GM12878 (cell line): ENCODE measurements around the gene FOXRED2. TPM values are rescaled to one million over a fixed set of nuclear protein-coding genes. Genes with fewer than 3 reads are reported as not detected.

Source experiments
- DPF2 ChIP-seq: fragments of 450-650 bp; IDR thresholded peaks from 2 replicates; pipeline ENCODE4 v1.6.1; 2017; ENCODE audit warnings: mild to moderate bottlenecking
- EED ChIP-seq: sonication (generic); IDR thresholded peaks from 2 replicates; pipeline ENCODE4 v1.6.1; 2016; ENCODE audit warnings: antibody characterized with exemption, low read depth
- GATAD2B ChIP-seq: fragments of 450-650 bp; conservative IDR thresholded peaks from 2 replicates; pipeline ENCODE4 v1.6.1; 2017; ENCODE audit warnings: low read depth, mild to moderate bottlenecking, moderate library complexity
- KLF5 ChIP-seq: fragments of 450-650 bp; IDR thresholded peaks from 2 replicates; pipeline ENCODE4 v1.6.1; 2014; ENCODE audit warnings: mild to moderate bottlenecking; ENCODE audit not compliant: partially characterized antibody
- LARP7 ChIP-seq: fragments of 450-650 bp; IDR thresholded peaks from 2 replicates; pipeline ENCODE4 v1.6.1; 2017; ENCODE audit warnings: mild to moderate bottlenecking
- MXI1 ChIP-seq: fragments of 150-350 bp; IDR thresholded peaks from 2 replicates; pipeline ENCODE4 v1.6.1; 2011; ENCODE audit warnings: low read depth, mild to moderate bottlenecking, inconsistent platforms, low read length, improper control_type of control experiment
- NFYB ChIP-seq: IDR thresholded peaks from 2 replicates; pipeline ENCODE4 v1.6.1; 2011; ENCODE audit warnings: low read depth, mild to moderate bottlenecking, low read length, improper control_type of control experiment, moderate library complexity; ENCODE audit not compliant: insufficient read depth
- POLR2A ChIP-seq: IDR thresholded peaks from 2 replicates; pipeline ENCODE4 v1.6.1; 2011; ENCODE audit warnings: low read depth, mild to moderate bottlenecking, low read length
- POLR2AphosphoS2 ChIP-seq: IDR thresholded peaks from 2 replicates; pipeline ENCODE4 v1.6.1; 2011; ENCODE audit warnings: low read depth, mild to moderate bottlenecking, low read length, improper control_type of control experiment, moderate library complexity
- RB1 ChIP-seq: fragments of 450-650 bp; formaldehyde crosslinking; IDR thresholded peaks from 2 replicates; pipeline ENCODE4 v1.6.1; 2017; ENCODE audit warnings: mild to moderate bottlenecking, borderline replicate concordance
- SMC3 ChIP-seq: IDR thresholded peaks from 2 replicates; pipeline ENCODE4 v1.6.1; 2011; ENCODE audit warnings: low read length, improper control_type of control experiment, borderline replicate concordance
- TARDBP ChIP-seq: IDR thresholded peaks from 2 replicates; pipeline ENCODE4 v1.6.1; 2016; ENCODE audit warnings: borderline replicate concordance
- polyA plus RNA-seq, 11 experiments: library from polyadenylated mRNA; depleted of rRNA in 4 of 11; unstranded in 6 of 11; stranded (reverse) in 5 of 11; fragments of >200 nt; fragmentation: Nextera tagmentation in 4 of 11; fragmentation: Illumina TruSeq in 1 of 11; extraction: Ambion mirVana in 4 of 11; extraction: Trizol in 1 of 11; gene quantifications; 1 replicate in 1 of 11; 2 replicates in 10 of 11; pipeline versions ENCODE4 v1.2.1 to v1.2.3, GENCODE V29; 2011 to 2016; ENCODE audit warnings: inconsistent platforms in 2 of 11, missing spikeins in 2 of 11, low read depth in 1 of 11
- total RNA-seq, 4 experiments: library from RNA; depleted of rRNA in 3 of 4; stranded (reverse); fragments of >200 nt in 3 of 4; fragmentation: Illumina TruSeq in 1 of 4; extraction: Trizol in 1 of 4; gene quantifications; 2 replicates each; pipeline versions ENCODE4 v1.2.1 to v1.2.3, GENCODE V29; 2013 to 2021
- TF ChIP-seq, protein P1 (sequence below): fragments of 450-650 bp; IDR thresholded peaks from 2 replicates; pipeline ENCODE4 v1.6.1; 2016; ENCODE audit warnings: mild to moderate bottlenecking, moderate library complexity, borderline replicate concordance
- TF ChIP-seq, protein P2 (sequence below): IDR thresholded peaks from 2 replicates; pipeline ENCODE4 v1.6.1; 2012; ENCODE audit warnings: low read depth, low read length, improper control_type of control experiment

The FOXRED2 gene
- total and polyA plus RNA-seq, 10 of the 15 experiments (the other 5 are each of a cell fraction or from before 2014, with no cell fraction given) = 1.8 to 28.8 (median 7.6) TPM

DNA sequence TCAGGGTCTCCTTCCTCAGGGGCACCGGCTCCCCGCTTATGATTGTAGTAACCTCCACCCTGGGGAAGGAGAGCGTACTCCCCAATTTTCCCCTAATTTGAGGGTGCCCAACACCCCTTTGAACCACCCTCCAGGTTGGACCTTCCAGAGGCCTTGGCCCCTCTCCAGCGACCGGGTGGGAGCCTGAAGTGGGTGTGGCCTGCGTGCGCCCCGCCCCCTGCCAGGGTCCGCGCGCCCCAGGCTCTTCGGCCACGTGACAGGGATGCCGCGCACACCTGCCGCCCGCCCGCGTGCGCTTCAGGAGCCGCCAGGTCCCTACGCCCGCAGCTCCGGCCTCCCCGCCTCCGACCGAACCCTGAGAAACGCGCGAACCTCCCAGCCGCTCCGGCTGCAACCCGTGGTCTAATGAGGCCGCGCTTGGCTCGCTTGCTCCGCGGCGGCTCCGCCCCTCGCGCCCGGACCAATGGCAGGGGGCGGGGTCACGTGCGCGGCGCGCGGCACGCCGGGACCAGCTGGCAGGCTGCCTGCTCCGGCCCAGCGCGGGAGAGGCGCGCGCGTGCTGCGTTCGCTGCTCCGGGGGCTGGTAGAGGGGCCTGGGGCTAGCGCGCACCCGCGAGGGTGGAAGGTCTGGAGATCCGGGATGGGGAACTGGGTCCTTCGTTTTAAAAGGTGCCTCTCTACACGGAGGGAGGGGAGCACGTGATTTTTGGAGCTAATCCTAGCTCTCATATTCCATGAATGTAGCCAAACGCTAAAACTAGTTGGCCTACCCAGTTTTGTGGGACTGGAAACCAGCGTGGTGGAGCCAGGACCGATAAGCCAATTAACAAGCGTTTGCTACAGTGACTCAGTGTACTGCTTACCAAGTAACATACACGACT lies at the start of gene FOXRED2 (continued):
- peak; percentile 64 for TF ChIP-seq KLF5
- TF ChIP-seq EED = 0 out of 2 replicates have a peak, but pooled peaks have one; percentile 20
- TF ChIP-seq POLR2A = peak; percentile 96
- TF ChIP-seq LARP7 = peak; percentile 74; the same call in 1 of the 2 replicates
- peak; percentile 88; the same call in 1 of the 2 replicates for TF ChIP-seq NFYB
- TF ChIP-seq RB1 = peak; percentile 92; the same call in 1 of the 2 replicates
- peak; percentile 82 for TF ChIP-seq DPF2
- TF ChIP-seq GATAD2B = 0 out of 2 replicates have a peak, but pooled peaks have one; percentile 56
- 0 out of 2 replicates have a peak, but pooled peaks have one; percentile 1 for TF ChIP-seq POLR2AphosphoS2
- TF ChIP-seq, protein P1, sequence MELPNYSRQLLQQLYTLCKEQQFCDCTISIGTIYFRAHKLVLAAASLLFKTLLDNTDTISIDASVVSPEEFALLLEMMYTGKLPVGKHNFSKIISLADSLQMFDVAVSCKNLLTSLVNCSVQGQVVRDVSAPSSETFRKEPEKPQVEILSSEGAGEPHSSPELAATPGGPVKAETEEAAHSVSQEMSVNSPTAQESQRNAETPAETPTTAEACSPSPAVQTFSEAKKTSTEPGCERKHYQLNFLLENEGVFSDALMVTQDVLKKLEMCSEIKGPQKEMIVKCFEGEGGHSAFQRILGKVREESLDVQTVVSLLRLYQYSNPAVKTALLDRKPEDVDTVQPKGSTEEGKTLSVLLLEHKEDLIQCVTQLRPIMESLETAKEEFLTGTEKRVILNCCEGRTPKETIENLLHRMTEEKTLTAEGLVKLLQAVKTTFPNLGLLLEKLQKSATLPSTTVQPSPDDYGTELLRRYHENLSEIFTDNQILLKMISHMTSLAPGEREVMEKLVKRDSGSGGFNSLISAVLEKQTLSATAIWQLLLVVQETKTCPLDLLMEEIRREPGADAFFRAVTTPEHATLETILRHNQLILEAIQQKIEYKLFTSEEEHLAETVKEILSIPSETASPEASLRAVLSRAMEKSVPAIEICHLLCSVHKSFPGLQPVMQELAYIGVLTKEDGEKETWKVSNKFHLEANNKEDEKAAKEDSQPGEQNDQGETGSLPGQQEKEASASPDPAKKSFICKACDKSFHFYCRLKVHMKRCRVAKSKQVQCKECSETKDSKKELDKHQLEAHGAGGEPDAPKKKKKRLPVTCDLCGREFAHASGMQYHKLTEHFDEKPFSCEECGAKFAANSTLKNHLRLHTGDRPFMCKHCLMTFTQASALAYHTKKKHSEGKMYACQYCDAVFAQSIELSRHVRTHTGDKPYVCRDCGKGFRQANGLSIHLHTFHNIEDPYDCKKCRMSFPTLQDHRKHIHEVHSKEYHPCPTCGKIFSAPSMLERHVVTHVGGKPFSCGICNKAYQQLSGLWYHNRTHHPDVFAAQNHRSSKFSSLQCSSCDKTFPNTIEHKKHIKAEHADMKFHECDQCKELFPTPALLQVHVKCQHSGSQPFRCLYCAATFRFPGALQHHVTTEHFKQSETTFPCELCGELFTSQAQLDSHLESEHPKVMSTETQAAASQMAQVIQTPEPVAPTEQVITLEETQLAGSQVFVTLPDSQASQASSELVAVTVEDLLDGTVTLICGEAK = no peak
- TF ChIP-seq, protein P2, sequence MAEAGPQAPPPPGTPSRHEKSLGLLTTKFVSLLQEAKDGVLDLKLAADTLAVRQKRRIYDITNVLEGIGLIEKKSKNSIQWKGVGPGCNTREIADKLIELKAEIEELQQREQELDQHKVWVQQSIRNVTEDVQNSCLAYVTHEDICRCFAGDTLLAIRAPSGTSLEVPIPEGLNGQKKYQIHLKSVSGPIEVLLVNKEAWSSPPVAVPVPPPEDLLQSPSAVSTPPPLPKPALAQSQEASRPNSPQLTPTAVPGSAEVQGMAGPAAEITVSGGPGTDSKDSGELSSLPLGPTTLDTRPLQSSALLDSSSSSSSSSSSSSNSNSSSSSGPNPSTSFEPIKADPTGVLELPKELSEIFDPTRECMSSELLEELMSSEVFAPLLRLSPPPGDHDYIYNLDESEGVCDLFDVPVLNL = peak; percentile 70
- TF ChIP-seq TARDBP = no peak; the same call in 1 of the 2 replicates
- TF ChIP-seq SMC3 = no peak
- peak; percentile 65 for TF ChIP-seq MXI1
